Measurements from ENCODE around the gene MEIS2.

Gene MEIS2

DNA sequence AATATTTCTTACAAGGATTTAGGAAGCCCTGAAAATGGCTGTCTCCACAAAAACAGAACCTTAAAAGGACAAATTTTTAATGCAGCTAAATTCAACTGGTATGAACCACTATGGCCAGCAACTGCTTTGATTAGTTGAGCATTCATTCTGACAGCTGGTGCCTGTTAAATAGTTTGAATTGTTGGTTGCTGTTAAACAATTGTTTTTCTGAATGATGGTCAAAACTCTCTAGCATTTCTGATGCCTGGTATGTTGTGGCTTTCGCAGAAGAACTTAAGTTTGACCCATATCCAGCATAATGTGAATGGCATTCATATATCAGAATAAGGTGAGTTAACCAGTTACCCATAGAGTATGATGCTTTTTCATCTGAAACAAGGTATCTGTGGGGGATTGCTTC is 138.4 kb downstream of the MEIS2 start:
- TF ChIP-seq, protein P1, sequence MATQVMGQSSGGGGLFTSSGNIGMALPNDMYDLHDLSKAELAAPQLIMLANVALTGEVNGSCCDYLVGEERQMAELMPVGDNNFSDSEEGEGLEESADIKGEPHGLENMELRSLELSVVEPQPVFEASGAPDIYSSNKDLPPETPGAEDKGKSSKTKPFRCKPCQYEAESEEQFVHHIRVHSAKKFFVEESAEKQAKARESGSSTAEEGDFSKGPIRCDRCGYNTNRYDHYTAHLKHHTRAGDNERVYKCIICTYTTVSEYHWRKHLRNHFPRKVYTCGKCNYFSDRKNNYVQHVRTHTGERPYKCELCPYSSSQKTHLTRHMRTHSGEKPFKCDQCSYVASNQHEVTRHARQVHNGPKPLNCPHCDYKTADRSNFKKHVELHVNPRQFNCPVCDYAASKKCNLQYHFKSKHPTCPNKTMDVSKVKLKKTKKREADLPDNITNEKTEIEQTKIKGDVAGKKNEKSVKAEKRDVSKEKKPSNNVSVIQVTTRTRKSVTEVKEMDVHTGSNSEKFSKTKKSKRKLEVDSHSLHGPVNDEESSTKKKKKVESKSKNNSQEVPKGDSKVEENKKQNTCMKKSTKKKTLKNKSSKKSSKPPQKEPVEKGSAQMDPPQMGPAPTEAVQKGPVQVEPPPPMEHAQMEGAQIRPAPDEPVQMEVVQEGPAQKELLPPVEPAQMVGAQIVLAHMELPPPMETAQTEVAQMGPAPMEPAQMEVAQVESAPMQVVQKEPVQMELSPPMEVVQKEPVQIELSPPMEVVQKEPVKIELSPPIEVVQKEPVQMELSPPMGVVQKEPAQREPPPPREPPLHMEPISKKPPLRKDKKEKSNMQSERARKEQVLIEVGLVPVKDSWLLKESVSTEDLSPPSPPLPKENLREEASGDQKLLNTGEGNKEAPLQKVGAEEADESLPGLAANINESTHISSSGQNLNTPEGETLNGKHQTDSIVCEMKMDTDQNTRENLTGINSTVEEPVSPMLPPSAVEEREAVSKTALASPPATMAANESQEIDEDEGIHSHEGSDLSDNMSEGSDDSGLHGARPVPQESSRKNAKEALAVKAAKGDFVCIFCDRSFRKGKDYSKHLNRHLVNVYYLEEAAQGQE (IDR thresholded peaks at IDR 0.05; ENCODE audit: low read depth), result no peak
- TF ChIP-seq RAD21 (IDR thresholded peaks at IDR 0.05; ENCODE audit: low read depth), result no peak
- TF ChIP-seq, protein P2, sequence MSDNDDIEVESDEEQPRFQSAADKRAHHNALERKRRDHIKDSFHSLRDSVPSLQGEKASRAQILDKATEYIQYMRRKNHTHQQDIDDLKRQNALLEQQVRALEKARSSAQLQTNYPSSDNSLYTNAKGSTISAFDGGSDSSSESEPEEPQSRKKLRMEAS (IDR thresholded peaks at IDR 0.05), result no peak
- TF ChIP-seq EGR1 (IDR thresholded peaks at IDR 0.05), result no peak
- no peak for TF ChIP-seq TCF12 (IDR thresholded peaks at IDR 0.05; ENCODE audit: low read depth)
- TF ChIP-seq TAF1 (IDR thresholded peaks at IDR 0.05; ENCODE audit: low read depth), result no peak
- TF ChIP-seq ZBTB7A (IDR thresholded peaks at IDR 0.05; ENCODE audit: low read depth), result no peak
- TF ChIP-seq YY1 (IDR thresholded peaks at IDR 0.05; ENCODE audit: low read depth), result no peak
- no peak for TF ChIP-seq TEAD4 (IDR thresholded peaks at IDR 0.05)
- TF ChIP-seq CREB1 (IDR thresholded peaks at IDR 0.05; ENCODE audit: low read depth), result no peak
- no peak for TF ChIP-seq FOXM1 (IDR thresholded peaks at IDR 0.05; ENCODE audit: borderline replicate concordance, low read depth)
- TF ChIP-seq, protein P3, sequence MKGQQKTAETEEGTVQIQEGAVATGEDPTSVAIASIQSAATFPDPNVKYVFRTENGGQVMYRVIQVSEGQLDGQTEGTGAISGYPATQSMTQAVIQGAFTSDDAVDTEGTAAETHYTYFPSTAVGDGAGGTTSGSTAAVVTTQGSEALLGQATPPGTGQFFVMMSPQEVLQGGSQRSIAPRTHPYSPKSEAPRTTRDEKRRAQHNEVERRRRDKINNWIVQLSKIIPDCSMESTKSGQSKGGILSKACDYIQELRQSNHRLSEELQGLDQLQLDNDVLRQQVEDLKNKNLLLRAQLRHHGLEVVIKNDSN (IDR thresholded peaks at IDR 0.05), result no peak
- TF ChIP-seq NFIC (IDR thresholded peaks at IDR 0.05), result no peak
- TF ChIP-seq EP300 (IDR thresholded peaks at IDR 0.05; ENCODE audit: borderline replicate concordance), result no peak
- no peak for TF ChIP-seq CEBPB (IDR thresholded peaks at IDR 0.05)

DNA sequence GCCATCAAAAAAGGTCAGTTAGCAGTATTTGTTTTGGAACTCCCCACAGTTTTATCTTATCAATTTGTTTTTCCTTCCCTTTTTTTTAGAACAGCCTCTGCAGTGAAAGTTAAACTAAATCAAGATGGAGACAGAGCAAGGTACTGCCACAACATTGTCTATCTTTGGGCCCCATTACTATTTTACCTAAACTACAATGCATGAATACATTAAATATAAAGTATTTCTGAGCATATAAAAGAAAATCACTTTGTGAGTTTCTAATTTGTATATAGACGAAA is 139.5 kb downstream of the MEIS2 start:
- TF ChIP-seq RAD21 (IDR thresholded peaks at IDR 0.05; ENCODE audit: low read depth) (no peak), NFIC (IDR thresholded peaks at IDR 0.05) (no peak), CREB1 (IDR thresholded peaks at IDR 0.05; ENCODE audit: low read depth) (no peak), FOXM1 (IDR thresholded peaks at IDR 0.05; ENCODE audit: borderline replicate concordance, low read depth) (no peak), YY1 (IDR thresholded peaks at IDR 0.05; ENCODE audit: low read depth) (no peak), ZBTB7A (IDR thresholded peaks at IDR 0.05; ENCODE audit: low read depth) (no peak), TAF1 (IDR thresholded peaks at IDR 0.05; ENCODE audit: low read depth) (no peak), EP300 (IDR thresholded peaks at IDR 0.05; ENCODE audit: borderline replicate concordance) (no peak), TCF12 (IDR thresholded peaks at IDR 0.05; ENCODE audit: low read depth) (no peak), EGR1 (IDR thresholded peaks at IDR 0.05) (no peak), TEAD4 (IDR thresholded peaks at IDR 0.05) (no peak), CEBPB (IDR thresholded peaks at IDR 0.05) (no peak)
- TF ChIP-seq, protein P3 (IDR thresholded peaks at IDR 0.05), result no peak
- TF ChIP-seq, protein P1 (IDR thresholded peaks at IDR 0.05; ENCODE audit: low read depth), result no peak

DNA sequence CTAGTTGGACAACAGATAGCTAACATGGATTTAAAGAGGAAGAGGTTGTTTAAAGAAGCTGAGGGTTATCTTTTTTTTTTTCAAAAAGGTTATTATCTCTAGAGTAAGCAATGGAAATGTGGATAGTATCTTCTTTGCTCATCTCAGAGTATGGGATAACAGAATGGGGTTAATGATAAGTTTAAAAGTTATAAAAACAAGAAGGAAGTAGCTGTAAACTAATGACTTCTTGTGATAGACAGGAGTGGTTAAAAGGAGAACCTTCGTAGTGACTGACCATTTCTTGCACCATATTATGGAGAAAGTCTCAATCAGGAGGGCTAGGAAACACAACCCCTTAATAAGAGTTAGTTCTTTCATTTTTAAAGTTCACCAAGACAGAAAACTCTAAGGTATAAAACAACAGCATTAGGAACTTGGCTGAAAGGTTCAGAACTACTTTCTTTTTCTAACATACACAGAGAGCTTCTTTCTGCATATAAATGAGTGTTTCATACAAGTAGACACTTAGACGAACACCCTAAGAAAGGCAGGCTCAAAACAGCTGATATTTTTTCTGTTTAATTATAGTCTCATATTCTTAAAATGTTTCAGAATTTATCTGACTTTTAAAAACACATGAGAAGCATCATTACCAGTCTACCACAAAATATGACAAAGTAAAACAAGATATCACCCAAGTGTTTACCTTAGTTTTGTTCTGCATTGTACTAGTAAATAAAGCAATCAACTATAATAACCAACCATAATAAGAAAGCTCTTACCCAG is 140.0 kb downstream of the MEIS2 start:
- TF ChIP-seq, protein P2 (IDR thresholded peaks at IDR 0.05), result no peak
- TF ChIP-seq ZBTB7A (IDR thresholded peaks at IDR 0.05; ENCODE audit: low read depth) (no peak), CEBPB (IDR thresholded peaks at IDR 0.05) (no peak), YY1 (IDR thresholded peaks at IDR 0.05; ENCODE audit: low read depth) (no peak), RAD21 (IDR thresholded peaks at IDR 0.05; ENCODE audit: low read depth) (no peak), TEAD4 (IDR thresholded peaks at IDR 0.05) (no peak), TAF1 (IDR thresholded peaks at IDR 0.05; ENCODE audit: low read depth) (no peak), NFIC (IDR thresholded peaks at IDR 0.05) (no peak)
- TF ChIP-seq, protein P3 (IDR thresholded peaks at IDR 0.05), result no peak

DNA sequence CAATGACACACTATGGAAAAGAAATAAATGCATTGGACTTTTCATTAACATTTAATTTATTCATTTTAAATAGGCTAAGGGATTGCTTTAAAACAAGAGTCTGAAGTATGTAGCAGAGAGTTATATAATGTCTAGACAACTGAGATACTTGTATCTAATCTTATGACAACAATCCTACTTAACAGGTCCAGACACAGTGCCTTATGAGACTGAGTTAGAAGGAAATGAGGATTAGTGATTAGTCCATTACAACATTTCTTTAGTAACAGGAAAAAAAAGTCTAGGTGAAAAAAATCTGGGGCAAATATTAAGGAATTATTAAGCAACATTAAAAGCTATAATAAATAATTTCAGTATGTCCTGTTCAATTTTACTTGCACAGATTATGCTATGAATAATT is 140.6 kb downstream of the MEIS2 start:
- no peak for TF ChIP-seq ZBTB7A (IDR thresholded peaks at IDR 0.05; ENCODE audit: low read depth)
- TF ChIP-seq YY1 (IDR thresholded peaks at IDR 0.05; ENCODE audit: low read depth), result no peak

DNA sequence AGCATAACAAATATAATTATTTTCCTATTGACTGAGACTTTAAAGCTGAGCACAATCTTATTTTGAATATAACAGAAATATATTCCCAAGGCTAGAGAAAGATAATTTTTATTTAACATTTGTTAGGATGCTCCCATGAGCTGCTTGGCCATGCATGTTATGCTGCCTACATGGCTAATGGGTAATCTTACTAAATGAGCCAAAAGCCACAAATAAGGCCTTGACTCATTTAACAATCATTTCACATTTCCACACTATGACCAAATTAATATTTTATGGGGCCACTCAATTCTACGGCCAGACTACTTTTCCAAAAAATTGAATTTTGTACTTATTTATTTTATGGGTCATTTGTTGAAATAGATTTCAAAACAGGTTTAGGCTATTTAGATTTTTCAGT is 141.7 kb downstream of the MEIS2 start:
- no peak for TF ChIP-seq TCF12 (IDR thresholded peaks at IDR 0.05; ENCODE audit: low read depth)
- no peak for TF ChIP-seq EGR1 (IDR thresholded peaks at IDR 0.05)
- TF ChIP-seq TEAD4 (IDR thresholded peaks at IDR 0.05), result no peak
- TF ChIP-seq, protein P2 (IDR thresholded peaks at IDR 0.05), result no peak
- TF ChIP-seq CEBPB (IDR thresholded peaks at IDR 0.05), result no peak
- TF ChIP-seq FOXM1 (IDR thresholded peaks at IDR 0.05; ENCODE audit: borderline replicate concordance, low read depth), result no peak
- TF ChIP-seq NFIC (IDR thresholded peaks at IDR 0.05), result no peak
- TF ChIP-seq, protein P1 (IDR thresholded peaks at IDR 0.05; ENCODE audit: low read depth), result no peak
- TF ChIP-seq ZBTB7A (IDR thresholded peaks at IDR 0.05; ENCODE audit: low read depth), result no peak
- no peak for TF ChIP-seq CREB1 (IDR thresholded peaks at IDR 0.05; ENCODE audit: low read depth)
- TF ChIP-seq, protein P3 (IDR thresholded peaks at IDR 0.05), result no peak
- TF ChIP-seq RAD21 (IDR thresholded peaks at IDR 0.05; ENCODE audit: low read depth), result no peak
- TF ChIP-seq YY1 (IDR thresholded peaks at IDR 0.05; ENCODE audit: low read depth), result no peak
- TF ChIP-seq TAF1 (IDR thresholded peaks at IDR 0.05; ENCODE audit: low read depth), result no peak
- no peak for TF ChIP-seq EP300 (IDR thresholded peaks at IDR 0.05; ENCODE audit: borderline replicate concordance)

Measured in Ishikawa (cell line).